ENCODE data around the gene JPH2. TPM values are rescaled to one million over a fixed set of nuclear protein-coding genes. Genes with fewer than 3 reads are reported as not detected.

Gene JPH2
- total RNA-seq, 1 experiment from 2014 or later, result 15.8 TPM

DNA sequence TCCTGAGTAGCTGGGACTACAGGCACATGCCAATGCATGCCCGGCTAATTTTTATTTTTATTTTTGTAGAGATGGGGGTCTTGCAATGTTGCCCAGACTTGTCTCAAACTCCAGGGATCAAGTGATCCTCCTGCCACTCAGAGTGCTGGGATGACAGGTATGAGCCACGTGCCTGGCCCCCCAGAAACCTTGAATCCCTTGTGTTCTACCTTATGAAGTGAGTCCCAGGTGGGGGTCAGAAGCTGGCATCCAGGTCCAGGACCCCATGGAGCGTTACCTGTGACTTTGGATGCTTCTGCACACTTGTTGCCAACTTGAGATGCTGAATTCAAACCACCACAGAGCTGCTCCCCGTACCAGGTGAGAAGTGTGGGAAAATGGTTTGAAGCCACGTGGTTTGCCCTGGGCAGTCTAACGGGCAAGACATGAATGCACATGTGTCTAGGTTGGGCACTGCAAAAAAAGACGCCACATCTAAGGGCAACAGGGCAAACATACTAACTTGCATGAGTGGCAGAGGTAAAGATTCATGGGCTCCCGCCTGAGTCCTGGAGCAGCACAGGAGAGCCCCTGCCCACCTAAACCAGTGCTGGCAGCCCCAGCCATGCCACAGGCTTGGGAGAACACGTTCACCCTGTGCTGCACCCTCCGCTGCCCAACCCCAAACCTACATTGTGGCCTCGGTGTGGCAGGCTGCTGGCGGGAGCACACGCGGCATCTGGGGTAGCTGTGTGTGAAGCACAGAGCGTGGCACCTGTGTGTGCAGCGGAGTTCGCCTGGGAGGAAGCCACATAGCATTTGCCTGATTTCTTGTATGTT, 101.2 kb downstream of the JPH2 start:
- Histone ChIP-seq H3K9me3 (ENCODE audit: low read length) (no peaks in the 10 kb centered on the region), H3K9me2 (replicated peaks; ENCODE audit: low read length) (no peaks in the 10 kb centered on the region), H3F3A (ENCODE audit: low read length, unreplicated experiment) (no peaks in the 10 kb centered on the region), H3K36me3 (ENCODE audit: low read depth, low read length) (no peaks in the 10 kb centered on the region), H3K4me2 (ENCODE audit: low read length) (no peak overlapping the region), H3K4me3 (ENCODE audit: low read length) (no peak overlapping the region), H3K27me3 (ENCODE audit: low read length) (no peaks in the 10 kb centered on the region), H2AFZ (ENCODE audit: low read length) (no peak overlapping the region), H3K9ac (ENCODE audit: low read length) (no peak overlapping the region), H3K27ac (ENCODE audit: low read length) (no peak overlapping the region), H3K4me1 (ENCODE audit: insufficient read depth, low read length) (peaks cover 29% of the 10 kb centered on the region), H3K79me2 (ENCODE audit: low read length) (no peaks in the 10 kb centered on the region), H4K20me1 (ENCODE audit: low read length) (no peaks in the 10 kb centered on the region)
- BruUV-seq (replicated peaks), result no TSS peak
- DNase-seq (no peak), ATAC-seq (no peak)
- ChIA-PET CTCF (no interaction called here), POLR2A (ENCODE audit: unreplicated experiment) (no interaction called here)
- intact Hi-C loops (cut with micrococcal nuclease), result no loop called here
- TF ChIP-seq, protein P1, sequence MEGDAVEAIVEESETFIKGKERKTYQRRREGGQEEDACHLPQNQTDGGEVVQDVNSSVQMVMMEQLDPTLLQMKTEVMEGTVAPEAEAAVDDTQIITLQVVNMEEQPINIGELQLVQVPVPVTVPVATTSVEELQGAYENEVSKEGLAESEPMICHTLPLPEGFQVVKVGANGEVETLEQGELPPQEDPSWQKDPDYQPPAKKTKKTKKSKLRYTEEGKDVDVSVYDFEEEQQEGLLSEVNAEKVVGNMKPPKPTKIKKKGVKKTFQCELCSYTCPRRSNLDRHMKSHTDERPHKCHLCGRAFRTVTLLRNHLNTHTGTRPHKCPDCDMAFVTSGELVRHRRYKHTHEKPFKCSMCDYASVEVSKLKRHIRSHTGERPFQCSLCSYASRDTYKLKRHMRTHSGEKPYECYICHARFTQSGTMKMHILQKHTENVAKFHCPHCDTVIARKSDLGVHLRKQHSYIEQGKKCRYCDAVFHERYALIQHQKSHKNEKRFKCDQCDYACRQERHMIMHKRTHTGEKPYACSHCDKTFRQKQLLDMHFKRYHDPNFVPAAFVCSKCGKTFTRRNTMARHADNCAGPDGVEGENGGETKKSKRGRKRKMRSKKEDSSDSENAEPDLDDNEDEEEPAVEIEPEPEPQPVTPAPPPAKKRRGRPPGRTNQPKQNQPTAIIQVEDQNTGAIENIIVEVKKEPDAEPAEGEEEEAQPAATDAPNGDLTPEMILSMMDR (conservative IDR thresholded peaks at IDR 0.05; ENCODE audit: low read depth, low read length), result no peak
- TF ChIP-seq EZH2phosphoT487 (IDR thresholded peaks at IDR 0.05; ENCODE audit: borderline replicate concordance, low read length) (no peak), EZH2 (IDR thresholded peaks at IDR 0.05; ENCODE audit: low read length, unreplicated experiment) (no peak)

DNA sequence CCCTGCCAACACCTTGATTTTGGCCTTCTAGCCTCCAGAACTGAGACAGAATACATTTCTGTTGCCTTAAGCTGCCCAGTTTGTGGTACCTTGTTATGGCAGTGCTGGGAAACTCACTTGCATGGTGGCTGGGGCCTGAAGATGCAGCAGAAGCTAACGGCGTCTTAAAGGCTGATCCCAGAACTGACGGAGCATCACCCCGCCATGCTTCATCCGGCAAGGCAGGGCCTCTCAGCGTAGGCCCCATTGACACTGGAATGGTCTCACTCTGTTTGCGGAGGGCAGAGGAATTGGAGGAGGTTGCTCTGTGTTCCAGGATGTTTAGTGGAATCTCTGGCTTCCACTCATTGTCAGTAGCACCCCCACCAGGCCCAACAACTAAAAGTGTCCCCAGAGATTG, 102.1 kb downstream of the JPH2 start:
- Histone ChIP-seq H3K9me3 (ENCODE audit: low read length) (no peaks in the 10 kb centered on the region), H3K9me2 (replicated peaks; ENCODE audit: low read length) (no peaks in the 10 kb centered on the region), H3K79me2 (ENCODE audit: low read length) (no peaks in the 10 kb centered on the region), H3K9ac (ENCODE audit: low read length) (no peak overlapping the region), H3K27me3 (ENCODE audit: low read length) (no peaks in the 10 kb centered on the region), H2AFZ (ENCODE audit: low read length) (no peak overlapping the region), H3K4me1 (ENCODE audit: insufficient read depth, low read length) (peaks cover 28% of the 10 kb centered on the region), H3K4me2 (ENCODE audit: low read length) (no peak overlapping the region), H3F3A (ENCODE audit: low read length, unreplicated experiment) (no peaks in the 10 kb centered on the region), H3K27ac (ENCODE audit: low read length) (no peak overlapping the region), H3K36me3 (ENCODE audit: low read depth, low read length) (no peaks in the 10 kb centered on the region), H3K4me3 (ENCODE audit: low read length) (no peak overlapping the region), H4K20me1 (ENCODE audit: low read length) (no peaks in the 10 kb centered on the region)
- POLR2A ChIA-PET (ENCODE audit: unreplicated experiment), result no interaction called here
- TF ChIP-seq EZH2 (IDR thresholded peaks at IDR 0.05; ENCODE audit: low read length, unreplicated experiment) (no peak), EZH2phosphoT487 (IDR thresholded peaks at IDR 0.05; ENCODE audit: borderline replicate concordance, low read length) (no peak)
- TF ChIP-seq, protein P1 (conservative IDR thresholded peaks at IDR 0.05; ENCODE audit: low read depth, low read length), result no peak
- intact Hi-C loops (cut with micrococcal nuclease), result loop anchor here (5.0 kb wide), 2 partner anchors 143 to 548 kb away; no protein-coding TSS in a partner anchor
- ATAC-seq (no peak), DNase-seq (no peak)
- CTCF ChIA-PET, result no interaction called here
- no TSS peak for BruUV-seq (replicated peaks)

DNA sequence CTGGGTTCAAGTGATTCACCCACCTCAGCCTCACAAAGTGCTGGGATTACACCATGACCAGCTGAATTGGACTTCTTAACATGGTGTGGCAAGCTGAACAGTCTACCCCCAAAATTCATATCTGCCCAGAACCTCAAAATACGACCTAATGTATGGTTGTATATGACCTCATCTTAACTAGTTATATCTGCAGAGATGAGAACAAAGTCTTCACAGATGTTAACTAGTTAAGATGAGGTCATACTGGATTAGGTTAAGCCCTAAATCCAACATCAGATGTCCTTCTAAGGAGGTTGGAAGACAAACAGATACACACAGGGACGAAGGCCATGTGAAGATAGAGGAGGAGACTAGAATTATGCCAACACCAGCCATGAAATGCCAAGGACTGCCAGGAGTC, 102.5 kb downstream of the JPH2 start:
- Histone ChIP-seq H3K4me1 (ENCODE audit: insufficient read depth, low read length) (peaks cover 28% of the 10 kb centered on the region), H3K4me3 (ENCODE audit: low read length) (no peak overlapping the region), H4K20me1 (ENCODE audit: low read length) (no peaks in the 10 kb centered on the region), H3K79me2 (ENCODE audit: low read length) (no peaks in the 10 kb centered on the region), H3K27ac (ENCODE audit: low read length) (no peak overlapping the region), H3K36me3 (ENCODE audit: low read depth, low read length) (no peaks in the 10 kb centered on the region), H3K9me3 (ENCODE audit: low read length) (no peaks in the 10 kb centered on the region), H3K9ac (ENCODE audit: low read length) (no peak overlapping the region), H3K9me2 (replicated peaks; ENCODE audit: low read length) (no peaks in the 10 kb centered on the region), H2AFZ (ENCODE audit: low read length) (no peak overlapping the region), H3K27me3 (ENCODE audit: low read length) (no peaks in the 10 kb centered on the region), H3K4me2 (ENCODE audit: low read length) (no peak overlapping the region), H3F3A (ENCODE audit: low read length, unreplicated experiment) (no peaks in the 10 kb centered on the region)
- no peak for TF ChIP-seq EZH2phosphoT487 (IDR thresholded peaks at IDR 0.05; ENCODE audit: borderline replicate concordance, low read length)
- TF ChIP-seq, protein P1 (conservative IDR thresholded peaks at IDR 0.05; ENCODE audit: low read depth, low read length), result no peak
- TF ChIP-seq EZH2 (IDR thresholded peaks at IDR 0.05; ENCODE audit: low read length, unreplicated experiment), result no peak
- DNase-seq, result no peak
- no TSS peak for BruUV-seq (replicated peaks)
- intact Hi-C loops (cut with micrococcal nuclease), result loop anchor here (5.0 kb wide), 2 partner anchors 142 to 547 kb away; no protein-coding TSS in a partner anchor
- ChIA-PET POLR2A (ENCODE audit: unreplicated experiment) (no interaction called here), CTCF (no interaction called here)
- ATAC-seq, result no peak

Measured in PC-3 (cell line).